NCI-H524 (cell line): ENCODE data around the gene IL17REL.
"Not testable (repeated sequence)": the region's sequence is repeated elsewhere in the genome, so short reads cannot be mapped to it uniquely, and the experiment has no call there.

Experiments
- DNase-seq, 2 experiments: peaks; one replicate each; lab custom pipeline; 2025; lab: John Stamatoyannopoulos, UW

IL17REL gene

GRCh38 chr22:49956418-49956770 lies 56.2 kb downstream of the IL17REL start:
- no peak for DNase-seq

GRCh38 chr22:49955581-49956417 lies 56.8 kb downstream of the IL17REL start:
- DNase-seq: no peak

- no peak for DNase-seq
Measured at GRCh38 chr22:49954991-49955580, 57.5 kb downstream of the IL17REL start.

- DNase-seq: no peak
Measured at GRCh38 chr22:49954354-49954753, 58.2 kb downstream of the IL17REL start.

GRCh38 chr22:49953680-49954344 lies 58.8 kb downstream of the IL17REL start:
- no peak for DNase-seq

- DNase-seq: no peak
Measured at GRCh38 chr22:49953027-49953679, 59.4 kb downstream of the IL17REL start.

- no peak for DNase-seq
Measured at GRCh38 chr22:49951986-49952896, 60.3 kb downstream of the IL17REL start.

GRCh38 chr22:49951678-49951985 lies 60.9 kb downstream of the IL17REL start:
- DNase-seq: no peak

- no peak for DNase-seq
Measured at GRCh38 chr22:49951000-49951677, 61.4 kb downstream of the IL17REL start.

- DNase-seq: no peak
Measured at GRCh38 chr22:49950396-49950994, 62.1 kb downstream of the IL17REL start.

GRCh38 chr22:49949914-49950292 lies 62.7 kb downstream of the IL17REL start:
- DNase-seq: no peak

GRCh38 chr22:49948958-49949913 lies 63.3 kb downstream of the IL17REL start:
- DNase-seq: no peak

- no peak for DNase-seq
Measured at GRCh38 chr22:49948116-49948957, 64.2 kb downstream of the IL17REL start.

- DNase-seq: no peak
Measured at GRCh38 chr22:49947296-49947622, 65.3 kb downstream of the IL17REL start.

GRCh38 chr22:49946612-49947295 lies 65.8 kb downstream of the IL17REL start:
- no peak for DNase-seq

- DNase-seq: not testable (repeated sequence)
Measured at GRCh38 chr22:49945042-49945794, 67.3 kb downstream of the IL17REL start.
